DOHH2 (cell line): ENCODE results near the gene KAT8.

Experiments used
- EZH2phosphoT487 ChIP-seq: fragments of 200-600 bp; sonication (generic); IDR thresholded peaks from 2 replicates; pipeline ENCODE4 v1.6.1; 2017; ENCODE audit warnings: borderline replicate concordance, mild to moderate bottlenecking, antibody characterized with exemption, low read length, moderate library complexity, mixed read lengths
- TF ChIP-seq, protein P1 (sequence below): fragments of 200-600 bp; sonication (generic); IDR thresholded peaks from one replicate; pipeline ENCODE4 v1.5.1; 2014; ENCODE audit warnings: antibody characterized with exemption, mild to moderate bottlenecking, low read depth, low read length; ENCODE audit not compliant: poor library complexity, severe bottlenecking

DNA sequence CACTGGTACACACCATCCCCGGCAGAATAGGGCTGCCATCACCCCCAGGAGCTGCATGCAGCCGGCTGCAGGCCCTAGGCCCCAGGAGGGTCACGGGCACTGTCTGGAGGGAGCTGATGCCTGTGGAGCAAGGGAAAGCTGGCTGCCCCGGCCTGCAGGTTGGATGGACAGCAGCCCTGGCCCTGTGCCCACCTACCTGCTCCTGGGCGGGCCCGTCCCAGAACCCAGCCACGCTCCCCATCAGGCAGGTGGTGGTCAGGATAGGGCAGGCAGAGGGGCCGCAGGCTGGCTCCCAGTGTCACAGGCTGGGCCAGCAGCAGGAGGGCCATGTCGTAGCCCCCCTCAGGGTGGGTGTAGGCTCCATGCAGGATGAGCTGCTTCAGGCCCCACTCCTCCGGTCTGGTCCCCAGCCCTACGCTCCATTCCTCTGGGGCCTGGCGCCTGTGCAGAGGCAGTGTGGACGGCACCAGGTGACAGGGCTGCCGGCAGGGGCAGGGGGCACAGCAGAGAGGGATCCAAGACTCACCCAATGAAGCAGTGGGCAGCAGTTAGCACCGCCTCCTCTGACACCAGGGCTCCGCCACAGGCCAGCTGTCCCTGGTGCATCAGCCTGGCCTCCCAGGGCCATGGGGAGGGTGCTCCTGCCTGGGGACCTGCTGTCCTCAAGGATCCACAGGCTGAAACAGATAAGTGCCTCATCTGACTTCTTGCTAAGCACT lies 32.7 kb upstream of the KAT8 start:
- TF ChIP-seq, protein P1, sequence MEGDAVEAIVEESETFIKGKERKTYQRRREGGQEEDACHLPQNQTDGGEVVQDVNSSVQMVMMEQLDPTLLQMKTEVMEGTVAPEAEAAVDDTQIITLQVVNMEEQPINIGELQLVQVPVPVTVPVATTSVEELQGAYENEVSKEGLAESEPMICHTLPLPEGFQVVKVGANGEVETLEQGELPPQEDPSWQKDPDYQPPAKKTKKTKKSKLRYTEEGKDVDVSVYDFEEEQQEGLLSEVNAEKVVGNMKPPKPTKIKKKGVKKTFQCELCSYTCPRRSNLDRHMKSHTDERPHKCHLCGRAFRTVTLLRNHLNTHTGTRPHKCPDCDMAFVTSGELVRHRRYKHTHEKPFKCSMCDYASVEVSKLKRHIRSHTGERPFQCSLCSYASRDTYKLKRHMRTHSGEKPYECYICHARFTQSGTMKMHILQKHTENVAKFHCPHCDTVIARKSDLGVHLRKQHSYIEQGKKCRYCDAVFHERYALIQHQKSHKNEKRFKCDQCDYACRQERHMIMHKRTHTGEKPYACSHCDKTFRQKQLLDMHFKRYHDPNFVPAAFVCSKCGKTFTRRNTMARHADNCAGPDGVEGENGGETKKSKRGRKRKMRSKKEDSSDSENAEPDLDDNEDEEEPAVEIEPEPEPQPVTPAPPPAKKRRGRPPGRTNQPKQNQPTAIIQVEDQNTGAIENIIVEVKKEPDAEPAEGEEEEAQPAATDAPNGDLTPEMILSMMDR, result no peak
- no peak for TF ChIP-seq EZH2phosphoT487
